Fibroblast of lung (primary cell): ENCODE data around the gene CRELD2.

Source experiments
- EZH2 ChIP-seq: IDR thresholded peaks from 2 replicates; pipeline ENCODE4 v1.5.1; 2012; ENCODE audit warnings: low read length, control low read depth, mild to moderate bottlenecking; ENCODE audit errors: missing control alignments
- TF ChIP-seq, protein P1 (sequence below), 2 donors: IDR thresholded peaks in 1 of 2; conservative IDR thresholded peaks in 1 of 2; 1 replicate in 1 of 2; 2 replicates in 1 of 2; pipeline ENCODE4 v1.5.1; 2011 to 2012; ENCODE audit warnings: low read length in 2 of 2, control low read depth in 1 of 2, inconsistent platforms in 1 of 2, low read depth in 1 of 2, mild to moderate bottlenecking in 1 of 2

DNA sequence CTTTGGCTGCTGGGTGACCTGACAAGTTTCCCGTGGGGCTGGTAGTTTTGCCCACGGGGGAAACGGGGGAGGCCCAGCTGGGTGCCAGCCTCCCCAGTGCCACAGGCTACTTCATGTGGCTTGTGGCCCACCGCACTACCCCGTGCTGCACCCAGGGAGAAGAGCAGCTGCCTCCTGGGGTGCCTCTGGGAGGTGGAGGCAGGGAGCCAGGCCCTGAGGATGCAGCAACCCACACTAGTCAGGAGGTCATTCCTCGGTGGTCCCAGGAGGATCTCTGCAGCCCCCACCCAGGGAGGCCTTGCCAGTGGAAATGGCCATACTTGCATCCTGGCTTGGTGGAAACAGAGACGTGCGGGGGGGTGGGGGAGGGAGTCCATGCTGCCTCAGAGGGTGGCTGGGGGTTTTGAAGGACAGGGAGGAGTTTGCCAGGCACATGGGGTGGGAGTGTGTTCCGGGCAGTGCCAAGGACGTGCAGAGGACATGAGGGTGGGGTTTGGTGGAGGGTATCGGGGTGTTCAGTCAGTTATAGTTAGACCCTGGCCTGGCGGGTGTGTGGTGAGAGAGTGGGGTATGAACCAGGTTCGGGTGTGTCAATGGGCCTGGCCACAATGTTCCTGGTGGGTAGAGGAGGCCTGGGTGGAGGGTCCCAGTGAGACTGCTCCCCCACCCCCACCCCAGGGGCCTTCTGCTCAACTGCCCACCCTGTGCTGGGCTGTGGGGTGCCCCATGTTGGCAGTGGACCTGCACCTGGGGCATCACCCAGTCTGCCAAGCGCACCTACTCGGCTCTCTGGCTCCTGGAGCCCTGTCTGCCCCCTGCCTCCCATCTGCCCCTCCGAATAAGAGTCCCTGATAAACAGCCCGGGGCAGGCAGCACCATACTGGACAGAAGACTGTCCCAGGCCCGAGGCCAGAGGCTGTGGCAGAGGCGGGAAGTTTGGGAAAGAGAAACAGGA is 46.0 kb downstream of the CRELD2 start:
- TF ChIP-seq, protein P1, sequence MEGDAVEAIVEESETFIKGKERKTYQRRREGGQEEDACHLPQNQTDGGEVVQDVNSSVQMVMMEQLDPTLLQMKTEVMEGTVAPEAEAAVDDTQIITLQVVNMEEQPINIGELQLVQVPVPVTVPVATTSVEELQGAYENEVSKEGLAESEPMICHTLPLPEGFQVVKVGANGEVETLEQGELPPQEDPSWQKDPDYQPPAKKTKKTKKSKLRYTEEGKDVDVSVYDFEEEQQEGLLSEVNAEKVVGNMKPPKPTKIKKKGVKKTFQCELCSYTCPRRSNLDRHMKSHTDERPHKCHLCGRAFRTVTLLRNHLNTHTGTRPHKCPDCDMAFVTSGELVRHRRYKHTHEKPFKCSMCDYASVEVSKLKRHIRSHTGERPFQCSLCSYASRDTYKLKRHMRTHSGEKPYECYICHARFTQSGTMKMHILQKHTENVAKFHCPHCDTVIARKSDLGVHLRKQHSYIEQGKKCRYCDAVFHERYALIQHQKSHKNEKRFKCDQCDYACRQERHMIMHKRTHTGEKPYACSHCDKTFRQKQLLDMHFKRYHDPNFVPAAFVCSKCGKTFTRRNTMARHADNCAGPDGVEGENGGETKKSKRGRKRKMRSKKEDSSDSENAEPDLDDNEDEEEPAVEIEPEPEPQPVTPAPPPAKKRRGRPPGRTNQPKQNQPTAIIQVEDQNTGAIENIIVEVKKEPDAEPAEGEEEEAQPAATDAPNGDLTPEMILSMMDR (conservative IDR thresholded peaks at IDR 0.05 in 1 of 2, IDR thresholded peaks at IDR 0.05 in 1 of 2; ENCODE audit: low read depth in 1 of 2, low read length in 2 of 2): no peak
- no peak for TF ChIP-seq EZH2
